Measurements from ENCODE around the gene LRRC10B. TPM values are rescaled to one million over a fixed set of nuclear protein-coding genes. Genes with fewer than 3 reads are reported as not detected.

The LRRC10B gene
- total and polyA plus RNA-seq, 2 of the 8 experiments (the other 6 are each of a cell fraction or from before 2014, with no cell fraction given): 0.47 to 0.71 TPM

DNA sequence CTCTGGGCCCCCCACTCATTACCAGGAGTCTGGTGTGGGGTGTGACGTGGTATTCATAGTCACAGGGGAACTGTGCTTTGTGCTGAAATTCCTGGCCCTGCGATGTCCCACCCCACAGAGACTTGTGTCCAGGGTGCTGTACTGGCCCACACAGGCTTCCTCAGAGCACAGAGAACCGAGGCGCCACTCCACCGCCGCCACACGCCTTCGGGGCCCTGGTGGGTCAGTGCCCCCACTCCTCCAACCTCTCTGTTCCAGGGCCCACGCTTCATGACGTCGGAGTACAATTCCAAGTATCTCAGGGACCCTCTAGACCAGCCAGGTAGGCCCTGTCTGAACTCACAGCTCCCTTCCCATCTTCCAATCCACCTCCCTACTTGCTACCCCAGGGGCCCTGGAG is 23.5 kb upstream of the LRRC10B start:
- H3K18ac ChIP-seq (ENCODE audit: extremely low read depth, low read length): no peak overlapping the region; the same call in 1 of the 2 replicates
- H3K9ac ChIP-seq (replicated peaks in 1 of 4; ENCODE audit: extremely low read depth in 1 of 4, low read depth in 3 of 4, low read length in 3 of 4): no peak overlapping the region
- no peaks in the 10 kb centered on the region for H3K79me2 ChIP-seq (ENCODE audit: control insufficient read depth in 1 of 2, insufficient read depth in 2 of 2, low read length in 2 of 2)
- WGBS, 2 experiments (ENCODE audit: extremely low coverage in 1 of 2, insufficient coverage in 1 of 2, insufficient read length in 1 of 2, insufficient replicate concordance in 2 of 2, low coverage in 1 of 2, low lambda C conversion rate in 2 of 2, missing lambda C conversion rate in 1 of 2): 89% methylated on average over 11 of the region's 11 CpGs; no CpG with 5 or more reads in 1 of the 2 experiments
- H3K56ac ChIP-seq (replicated peaks; ENCODE audit: insufficient read length, low read depth, low read length): no peak overlapping the region
- peaks cover 0 to 33% (median 25%) of the 10 kb centered on the region in 4 experiments; a peak in 6 of 7 replicates for H3K4me1 ChIP-seq (replicated peaks in 1 of 4; ENCODE audit: control insufficient read depth in 3 of 4, insufficient read depth in 4 of 4, low read length in 3 of 4)
- peak overlapping the region; percentile 27; the same call in 1 of the 2 replicates for H2BK12ac ChIP-seq (ENCODE audit: low read depth, low read length)
- no peaks in the 10 kb centered on the region; a peak in 1 of 8 replicates for H3K36me3 ChIP-seq (ENCODE audit: control insufficient read depth in 2 of 4, insufficient read depth in 4 of 4, low read length in 3 of 4)
- ChIA-PET CTCF (ENCODE audit: partially characterized antibody) (interaction anchor here (0.8 to 57.8 kb wide), 7 partner anchors 7 to 82 kb away, joined by 3 to 2106 read pairs (median 9); partner anchors contain the start of gene LRRC10B), POLR2A (ENCODE audit: partially characterized antibody) (interaction anchor here (1.5 to 1.6 kb wide), 2 partner anchors 9 to 14 kb away, joined by 4 to 6 read pairs; no protein-coding TSS in a partner anchor)
- H3K9me3 ChIP-seq (ENCODE audit: insufficient read depth in 2 of 2, low read depth in 1 of 2, low read length in 1 of 2): no peaks in the 10 kb centered on the region
- H3K4me3 ChIP-seq (ENCODE audit: extremely low read depth in 1 of 4, insufficient read depth in 2 of 4, low read depth in 3 of 4, low read length in 4 of 4): no peak overlapping the region
- no peak overlapping the region for H2BK20ac ChIP-seq (ENCODE audit: low read length)
- H2BK5ac ChIP-seq (ENCODE audit: low read depth, low read length): peak overlapping the region; percentile 71; the same call in 1 of the 2 replicates
- H3K23ac ChIP-seq (ENCODE audit: insufficient read length): no peak overlapping the region
- no peak overlapping the region for H3K27ac ChIP-seq (ENCODE audit: low read depth, low read length)
- no peak overlapping the region for H2BK120ac ChIP-seq (replicated peaks; ENCODE audit: low read depth, low read length)
- H2AK5ac ChIP-seq (ENCODE audit: low read depth, low read length): no peak overlapping the region
- H4K91ac ChIP-seq (replicated peaks; ENCODE audit: insufficient read length, low read length): no peak overlapping the region
- TF ChIP-seq ZNF274 (IDR thresholded peaks at IDR 0.05; ENCODE audit: borderline replicate concordance, extremely low read depth, low read length) (no peak), CTBP2 (IDR thresholded peaks at IDR 0.05; ENCODE audit: borderline replicate concordance, insufficient read depth, insufficient read length, low read length) (no peak), EGR1 (IDR thresholded peaks at IDR 0.05; ENCODE audit: borderline replicate concordance, low read depth, low read length) (no peak), SRF (IDR thresholded peaks at IDR 0.05; ENCODE audit: low read depth, low read length) (no peak), HDAC2 (IDR thresholded peaks at IDR 0.05; ENCODE audit: borderline replicate concordance in 1 of 2, low read depth in 2 of 2, low read length in 2 of 2) (no peak), EP300 (IDR thresholded peaks at IDR 0.05; ENCODE audit: borderline replicate concordance in 1 of 2, low read depth in 2 of 2, low read length in 2 of 2) (no peak), TAF1 (IDR thresholded peaks at IDR 0.05; ENCODE audit: low read depth, low read length) (no peak)
- no peak overlapping the region for H2BK15ac ChIP-seq (ENCODE audit: low read length)
- no peak overlapping the region for H4K8ac ChIP-seq (ENCODE audit: extremely low read depth, insufficient read depth, low read length)
- H3K79me1 ChIP-seq (ENCODE audit: low read depth, low read length): no peaks in the 10 kb centered on the region
- no peaks in the 10 kb centered on the region for H4K20me1 ChIP-seq (replicated peaks in 1 of 2; ENCODE audit: control insufficient read depth in 1 of 2, insufficient read depth in 2 of 2, low read length in 2 of 2)
- H3K27me3 ChIP-seq (replicated peaks in 1 of 4; ENCODE audit: control insufficient read depth in 3 of 4, extremely low read depth in 1 of 4, insufficient read depth in 3 of 4, low read length in 3 of 4): 0 out of 7 replicates have a peak, but pooled peaks cover 0 to under 1% (median 0%) of the 10 kb centered on the region in 4 experiments
- H3K4ac ChIP-seq (replicated peaks; ENCODE audit: insufficient read length, low read depth, low read length): no peak overlapping the region
- H4K5ac ChIP-seq (ENCODE audit: insufficient read length, low read depth, low read length): no peak overlapping the region
- no peaks in the 10 kb centered on the region; the same call in 1 of the 2 replicates for H3K23me2 ChIP-seq (ENCODE audit: low read depth, low read length)
- H2AFZ ChIP-seq (ENCODE audit: low read length): no peak overlapping the region
- no peak overlapping the region for H3K4me2 ChIP-seq (ENCODE audit: insufficient read depth in 1 of 2, low read depth in 2 of 2, low read length in 2 of 2)
- FAIRE-seq (no peak), DNase-seq (ENCODE audit: low read depth in 1 of 2, low spot score in 2 of 2) (no peak)
- no peak overlapping the region for H3K14ac ChIP-seq (ENCODE audit: insufficient read length)
